Smooth muscle cell of the pulmonary artery (primary cell): Measurements from ENCODE around the gene SNHG17. TPM values are rescaled to one million over a fixed set of nuclear protein-coding genes. Genes with fewer than 3 reads are reported as not detected.

ENCODE experiments used
- total RNA-seq: library from RNA; depleted of rRNA; stranded (reverse); fragments of >200 nt; gene quantifications from 2 replicates; pipeline ENCODE4 v1.2.3, GENCODE V29; 2014

The SNHG17 gene
- 4.6 and 12.4 TPM in 2 replicates for total RNA-seq

DNA sequence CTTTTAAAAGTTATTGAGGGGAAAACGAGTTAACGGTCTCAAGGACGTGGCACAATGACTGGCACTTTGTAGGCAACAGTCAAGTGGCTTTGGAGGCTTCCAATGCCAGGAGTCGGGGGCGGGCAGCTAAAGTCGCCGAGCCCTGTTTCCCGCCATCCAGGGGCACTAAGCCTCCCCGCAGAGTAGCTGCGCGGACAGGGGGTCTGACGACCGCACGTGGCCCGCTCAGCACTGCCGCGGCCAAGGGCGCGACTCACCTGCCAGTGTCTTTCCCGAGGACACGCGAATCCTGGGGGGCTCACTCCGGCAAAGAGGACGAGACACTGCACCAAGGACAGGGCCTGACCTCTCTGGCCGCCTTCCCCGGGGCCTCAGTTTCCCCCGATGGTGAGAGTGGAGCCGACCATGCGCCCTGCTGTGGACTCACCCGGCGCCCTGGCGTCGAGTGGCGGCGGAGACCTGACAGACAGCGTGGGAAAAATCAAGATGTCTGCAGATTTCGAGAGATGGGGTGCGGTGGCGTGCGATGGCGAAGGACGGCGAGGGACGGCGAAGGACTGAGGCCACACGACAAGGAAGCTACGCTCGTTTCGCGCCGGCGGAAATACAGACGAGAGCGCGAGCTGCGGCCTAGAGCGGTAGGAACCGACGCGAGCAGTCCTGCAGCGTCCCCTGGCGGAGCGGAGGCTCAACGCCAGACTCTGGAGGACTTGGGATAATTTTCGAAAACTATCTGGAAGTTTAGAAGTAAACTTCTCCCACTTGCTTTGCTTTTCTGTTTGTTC is at the start of gene SNHG17:
SNHG17 (minus strand) TSS at position 559 of the 785 bp plus-strand sequence.

GRCh38 chr20:38472513-38473366 is 37.6 kb upstream of the SNHG17 start, which contains the start of gene RALGAPB:
TSS of gene RALGAPB (plus strand) at chr20:38472843. CDS start at chr20:38488433, 15,590 bp downstream.

Other genes with a start within 250 kb of the SNHG17 start
- gene KIAA1755, start 174.6 kb downstream of the SNHG17 start, total RNA-seq: 4.7 and 5.9 TPM in 2 replicates
- 0.13 and 0.30 TPM in 2 replicates for gene BPI, start 131.2 kb downstream of the SNHG17 start, total RNA-seq
- 0.98 TPM in 1 of 2 replicates, not detected in the other for gene LBP, start 88.8 kb downstream of the SNHG17 start, total RNA-seq
- gene RALGAPB, start 37.5 kb upstream of the SNHG17 start, total RNA-seq: 32.9 and 33.8 TPM in 2 replicates
- gene ADIG, start 145.9 kb upstream of the SNHG17 start, total RNA-seq: not detected in 2 replicates
- gene ARHGAP40, start 166.5 kb upstream of the SNHG17 start, total RNA-seq: not detected in 2 replicates